Chondrocyte (in vitro differentiated cells): ENCODE measurements around the gene COL6A2. TPM values are rescaled to one million over a fixed set of nuclear protein-coding genes. Genes with fewer than 3 reads are reported as not detected.
A peak's percentile ranks its signal among the peaks of the same experiment; 100 is the strongest.
"Not testable (repeated sequence)": the region's sequence is repeated elsewhere in the genome, so short reads cannot be mapped to it uniquely, and the experiment has no call there.

Experiments
- DNase-seq: peaks from one replicate; pipeline ENCODE4 v3.0.0; 2021; ENCODE audit warnings: mixed read lengths, low spot score
- H3K27ac Mint-ChIP-seq: one replicate; pipeline ENCODE4 v1.8.0; 2021; ENCODE audit warnings: mild to moderate bottlenecking, moderate library complexity, mixed read lengths; ENCODE audit not compliant: unreplicated experiment
- H3K27me3 Mint-ChIP-seq: 2 replicates; pipeline ENCODE4 v1.8.0; 2021; ENCODE audit warnings: low read depth, mixed read lengths
- H3K36me3 Mint-ChIP-seq: 2 replicates; pipeline ENCODE4 v1.8.0; 2021; ENCODE audit warnings: low read depth, mixed read lengths
- H3K4me1 Mint-ChIP-seq: 2 replicates; pipeline ENCODE4 v1.8.0; 2021; ENCODE audit warnings: low read depth, mild to moderate bottlenecking, mixed read lengths
- H3K4me3 Mint-ChIP-seq: one replicate; pipeline ENCODE4 v1.8.0; 2021; ENCODE audit warnings: mild to moderate bottlenecking, moderate library complexity, mixed read lengths; ENCODE audit not compliant: unreplicated experiment
- H3K9me3 Mint-ChIP-seq: 2 replicates; pipeline ENCODE4 v1.8.0; 2021; ENCODE audit warnings: low read depth, mixed read lengths
- CTCF ChIP-seq: fragments of 200-600 bp; sonication (generic); IDR thresholded peaks from 2 replicates; pipeline ENCODE4 v1.5.0; 2021; ENCODE audit warnings: antibody characterized with exemption, mild to moderate bottlenecking, moderate library complexity
- total RNA-seq: library from RNA; stranded (reverse); gene quantifications from 3 replicates; pipeline ENCODE4 v1.2.1, GENCODE V29; 2021

COL6A2 gene
- total RNA-seq, 1 donor from 2014 or later: 1,646 TPM

- no peaks in the 10 kb centered on the region for H3K9me3 Mint-ChIP-seq
- H3K4me3 Mint-ChIP-seq: no peak overlapping the region
- H3K27ac Mint-ChIP-seq: no peak overlapping the region
- DNase-seq: peak; percentile 94
- no peak for TF ChIP-seq CTCF
- peaks cover 6% of the 10 kb centered on the region for H3K27me3 Mint-ChIP-seq
- H3K4me1 Mint-ChIP-seq: peaks cover 14% of the 10 kb centered on the region
- H3K36me3 Mint-ChIP-seq: peaks cover 3% of the 10 kb centered on the region
Measured at GRCh38 chr21:46145159-46145839, 47.4 kb downstream of the COL6A2 start.

- peak; percentile 89 for DNase-seq
- H3K4me1 Mint-ChIP-seq: peaks cover 10% of the 10 kb centered on the region
- no peaks in the 10 kb centered on the region for H3K9me3 Mint-ChIP-seq
- H3K36me3 Mint-ChIP-seq: peaks cover 2% of the 10 kb centered on the region
- no peak overlapping the region for H3K4me3 Mint-ChIP-seq
- no peak for TF ChIP-seq CTCF
- H3K27ac Mint-ChIP-seq: no peak overlapping the region
- peaks cover 2% of the 10 kb centered on the region for H3K27me3 Mint-ChIP-seq
Measured at GRCh38 chr21:46145840-46146691, 48.2 kb downstream of the COL6A2 start.

GRCh38 chr21:46146856-46147255 is 48.9 kb downstream of the COL6A2 start:
- DNase-seq: peak; percentile 78
- no peak for TF ChIP-seq CTCF
- peaks cover 10% of the 10 kb centered on the region for H3K4me1 Mint-ChIP-seq
- H3K9me3 Mint-ChIP-seq: no peaks in the 10 kb centered on the region
- no peaks in the 10 kb centered on the region for H3K36me3 Mint-ChIP-seq
- no peak overlapping the region for H3K27ac Mint-ChIP-seq
- no peaks in the 10 kb centered on the region for H3K27me3 Mint-ChIP-seq
- H3K4me3 Mint-ChIP-seq: no peak overlapping the region

- peaks cover 10% of the 10 kb centered on the region for H3K4me1 Mint-ChIP-seq
- peak; percentile 74 for TF ChIP-seq CTCF
- not testable (repeated sequence) for H3K9me3 Mint-ChIP-seq, H3K36me3 Mint-ChIP-seq, H3K27me3 Mint-ChIP-seq, H3K4me3 Mint-ChIP-seq, H3K27ac Mint-ChIP-seq
- DNase-seq: peak; percentile 52
Measured at GRCh38 chr21:46147429-46147828, 49.5 kb downstream of the COL6A2 start.

GRCh38 chr21:46148106-46148505 is 50.2 kb downstream of the COL6A2 start:
- peaks cover 10% of the 10 kb centered on the region for H3K4me1 Mint-ChIP-seq
- H3K27ac Mint-ChIP-seq: no peak overlapping the region
- no peak for TF ChIP-seq CTCF
- no peaks in the 10 kb centered on the region for H3K27me3 Mint-ChIP-seq
- no peaks in the 10 kb centered on the region for H3K36me3 Mint-ChIP-seq
- H3K9me3 Mint-ChIP-seq: no peaks in the 10 kb centered on the region
- H3K4me3 Mint-ChIP-seq: no peak overlapping the region
- DNase-seq: peak; percentile 33
